Activated CD8-positive, alpha-beta memory T cell treated with anti-CD3 and anti-CD28 coated beads, Interleukin-2, amount 50 U/mL, for 1 hour (primary cell): Measurements from ENCODE around the gene EIF1B.

Experiments used
- DNase-seq: peaks from one replicate; pipeline ENCODE4 v3.0.0-alpha.2; 2020; ENCODE audit errors: extremely low read depth

The EIF1B gene

DNA sequence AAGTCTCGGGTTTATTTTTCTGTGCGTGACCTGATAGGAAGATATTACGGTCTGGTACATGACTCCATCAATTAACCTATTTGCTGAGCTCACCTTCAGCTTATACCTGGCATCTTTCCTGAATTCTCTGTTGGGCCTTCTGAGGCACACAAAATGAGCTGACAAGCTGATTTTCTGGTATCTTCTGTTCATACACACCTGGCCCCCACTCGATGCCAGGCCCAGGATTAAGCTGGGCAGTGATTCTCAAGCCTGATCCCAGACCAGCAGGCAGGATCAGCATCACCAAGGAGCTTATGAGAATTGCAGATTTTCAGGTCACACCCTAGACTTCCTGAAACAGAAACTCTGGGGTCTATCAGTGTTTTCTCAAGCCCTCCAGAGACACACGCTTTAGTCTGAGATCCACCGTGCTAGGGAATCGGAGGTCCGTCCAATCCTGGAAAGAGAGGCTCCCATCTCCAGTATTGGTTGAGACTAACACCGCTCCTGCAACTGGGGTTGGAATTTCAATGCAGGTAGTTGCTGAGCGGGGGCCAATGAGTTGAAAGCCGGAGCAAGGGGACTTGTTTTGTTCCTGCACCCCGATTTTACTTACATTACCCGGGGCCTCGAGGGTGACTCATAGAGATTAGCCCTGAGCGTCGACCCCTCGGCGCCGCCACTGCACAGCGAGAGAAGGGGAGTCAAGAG lies 636 bp upstream of the EIF1B start:
- DNase-seq: no peak

DNA sequence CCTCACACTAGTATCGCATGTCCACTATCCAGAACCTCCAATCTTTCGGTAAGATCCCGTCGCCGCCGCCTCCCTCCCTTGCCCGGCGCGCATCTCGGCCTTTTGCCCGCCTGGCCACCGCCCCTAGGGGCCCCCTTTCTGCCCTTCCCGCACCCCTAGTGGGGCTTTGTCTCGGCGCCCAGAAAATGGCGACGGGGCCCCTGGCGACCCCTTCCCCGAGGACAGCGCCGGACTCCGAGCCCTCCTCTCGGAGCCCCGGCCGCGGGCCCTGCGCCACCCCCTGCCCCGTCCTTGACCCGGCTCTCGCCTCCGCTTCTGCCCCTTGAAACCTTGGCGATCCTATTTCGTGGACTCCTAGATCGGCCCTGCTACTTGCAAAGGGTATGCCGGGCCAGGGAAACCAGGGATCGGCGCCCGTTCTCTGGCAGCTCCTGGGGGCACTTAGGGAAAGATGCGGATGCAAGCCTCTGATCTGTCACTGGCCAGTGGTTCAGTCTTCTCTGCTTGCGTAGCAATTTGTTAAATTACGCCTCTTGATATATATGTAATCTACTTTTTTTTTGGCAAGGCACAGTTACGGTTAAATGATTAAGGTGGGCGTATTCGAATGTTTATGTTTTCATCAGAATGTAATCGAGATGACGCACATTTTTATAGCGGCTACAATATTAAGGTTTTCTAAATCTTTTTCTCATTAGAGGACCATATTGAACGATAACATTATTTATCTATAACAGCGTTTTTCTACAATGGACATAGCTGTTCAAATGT lies 603 bp downstream of the EIF1B start:
- DNase-seq: no peak

DNA sequence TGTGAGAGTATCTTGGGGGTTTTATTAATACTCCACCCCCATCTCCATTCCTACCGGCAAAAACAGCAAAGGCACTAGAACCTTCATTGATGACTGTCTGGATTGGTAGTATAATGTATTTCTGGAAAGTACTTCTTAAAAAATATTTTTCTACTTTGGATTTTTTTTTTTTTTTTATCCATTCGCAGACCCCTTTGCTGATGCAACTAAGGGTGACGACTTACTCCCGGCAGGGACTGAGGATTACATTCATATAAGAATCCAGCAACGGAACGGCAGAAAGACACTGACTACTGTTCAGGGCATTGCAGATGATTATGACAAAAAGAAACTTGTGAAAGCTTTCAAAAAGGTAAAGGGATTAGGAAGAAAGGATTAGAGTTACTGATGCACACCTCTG lies 1.2 kb downstream of the EIF1B start:
- DNase-seq: no peak

DNA sequence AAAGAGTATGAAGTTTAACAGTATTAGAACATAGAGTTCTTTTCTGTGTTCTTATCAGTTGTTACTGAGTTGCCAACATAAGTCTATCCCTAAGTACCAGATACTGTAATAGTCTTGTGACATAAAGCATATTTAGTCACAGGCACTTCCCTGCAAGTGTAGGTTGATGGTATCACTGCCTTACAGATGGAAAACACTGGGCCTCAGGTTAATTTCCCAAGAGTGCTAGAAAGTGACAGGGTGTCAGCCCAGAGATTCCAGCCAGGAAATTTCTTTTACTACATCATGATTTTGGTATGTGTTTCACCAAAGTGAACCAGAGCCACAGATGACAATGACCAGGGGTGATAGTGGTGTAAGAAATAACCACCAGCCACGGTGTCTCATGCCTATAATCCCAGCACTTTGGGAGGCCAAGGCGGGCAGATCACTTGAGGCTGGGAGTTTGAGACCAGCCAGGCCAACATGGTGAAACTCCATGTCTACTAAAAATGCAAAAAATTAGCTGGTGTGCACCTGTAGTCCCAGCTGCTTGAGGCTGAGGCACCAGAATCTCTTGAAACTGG lies 3.2 kb downstream of the EIF1B start:
- no peak for DNase-seq

DNA sequence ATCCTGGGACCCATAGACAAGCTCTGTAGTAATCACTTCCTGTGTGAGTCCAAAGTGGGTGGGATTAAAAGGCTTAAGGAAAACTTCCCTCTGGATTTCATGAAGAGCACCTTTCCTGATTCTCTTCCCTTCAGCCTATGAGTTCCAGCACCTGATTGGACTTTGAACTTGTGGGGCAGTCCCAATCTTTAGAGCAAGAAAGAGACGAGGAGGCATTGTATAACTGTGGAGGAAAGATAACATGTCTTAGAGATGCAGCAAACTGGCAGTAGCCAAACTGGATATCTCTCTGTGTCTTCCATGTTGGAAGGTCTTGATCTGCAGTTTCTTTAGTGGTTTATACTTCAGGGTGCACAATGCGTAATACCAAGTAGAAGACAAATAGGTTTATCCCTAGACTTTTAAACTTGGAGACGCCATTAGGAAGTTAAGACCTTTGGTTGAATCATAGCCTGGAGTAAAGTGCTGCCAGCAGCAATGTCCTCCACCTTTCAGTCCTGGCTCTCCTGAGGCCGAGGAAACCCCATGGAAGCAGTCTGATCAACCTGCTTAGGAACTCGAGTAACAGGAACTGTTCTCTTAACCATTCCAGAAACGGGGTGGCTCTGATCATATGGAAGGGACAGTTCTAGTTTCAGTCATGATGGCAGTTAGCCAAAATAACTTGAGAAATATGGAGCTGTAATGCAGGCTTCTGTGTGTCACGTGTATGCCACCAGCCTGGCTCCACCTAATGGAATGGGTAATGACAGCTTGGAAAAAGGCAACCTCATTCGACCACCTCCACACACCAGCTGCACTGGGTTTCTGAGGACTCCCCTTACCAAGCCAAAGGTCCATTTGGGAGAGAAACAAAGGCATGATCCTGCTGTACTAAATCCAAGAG lies 4.7 kb downstream of the EIF1B start:
- no peak for DNase-seq

DNA sequence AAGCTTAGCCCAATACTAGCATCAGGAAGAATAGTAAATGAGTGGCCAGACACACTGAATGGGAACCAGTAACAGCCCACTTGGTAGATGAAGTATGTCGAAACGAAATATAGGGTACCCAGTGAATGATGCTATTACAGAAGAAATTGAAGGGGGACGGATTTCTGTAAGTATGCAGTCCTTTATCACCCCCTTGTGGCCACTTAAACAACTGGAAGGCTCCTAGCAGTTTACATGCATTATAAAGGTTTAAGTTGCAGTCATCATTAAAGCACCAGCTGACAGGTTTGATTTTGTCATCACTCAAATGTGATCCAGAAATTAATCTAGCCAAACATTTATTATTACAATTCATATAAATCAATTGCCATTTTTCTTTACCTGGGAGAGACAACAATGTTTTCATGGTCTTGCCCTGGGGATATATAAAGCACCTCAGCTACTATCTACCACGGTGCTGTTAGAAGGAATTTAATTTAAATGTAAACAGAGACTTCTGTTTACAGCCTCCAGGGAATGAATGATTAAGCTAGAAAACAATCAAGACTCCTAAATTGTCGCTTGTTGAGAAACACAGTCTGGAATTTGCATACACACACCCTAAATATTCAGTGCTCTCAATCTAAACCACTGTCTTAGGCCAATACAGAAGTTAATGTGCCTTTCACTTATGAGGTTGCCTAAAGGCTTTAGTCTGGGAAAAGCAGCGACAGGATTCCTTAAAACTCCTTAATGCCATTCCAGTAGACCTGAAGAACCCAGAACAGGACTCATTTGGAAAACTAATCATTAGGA lies 7.8 kb downstream of the EIF1B start:
- no peak for DNase-seq

DNA sequence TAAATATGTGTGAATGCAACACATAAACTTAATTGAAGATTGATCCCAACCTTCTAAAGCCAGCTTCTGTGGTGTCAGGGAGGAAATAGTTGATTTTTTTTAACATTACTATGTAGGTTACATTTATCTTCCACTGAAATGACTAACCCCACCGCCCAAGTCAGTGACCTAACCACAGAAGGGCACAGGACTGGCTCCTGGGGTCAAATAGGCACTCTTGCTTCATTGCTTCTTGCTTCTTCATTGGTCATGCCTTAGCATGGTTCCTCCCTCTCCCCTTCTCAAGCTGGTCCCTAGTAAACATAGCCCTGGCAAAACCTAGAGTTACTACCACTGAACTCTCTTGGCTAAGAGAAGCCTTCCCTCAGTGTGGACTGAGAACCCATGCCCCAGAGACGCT lies 12.3 kb downstream of the EIF1B start:
- DNase-seq: no peak

DNA sequence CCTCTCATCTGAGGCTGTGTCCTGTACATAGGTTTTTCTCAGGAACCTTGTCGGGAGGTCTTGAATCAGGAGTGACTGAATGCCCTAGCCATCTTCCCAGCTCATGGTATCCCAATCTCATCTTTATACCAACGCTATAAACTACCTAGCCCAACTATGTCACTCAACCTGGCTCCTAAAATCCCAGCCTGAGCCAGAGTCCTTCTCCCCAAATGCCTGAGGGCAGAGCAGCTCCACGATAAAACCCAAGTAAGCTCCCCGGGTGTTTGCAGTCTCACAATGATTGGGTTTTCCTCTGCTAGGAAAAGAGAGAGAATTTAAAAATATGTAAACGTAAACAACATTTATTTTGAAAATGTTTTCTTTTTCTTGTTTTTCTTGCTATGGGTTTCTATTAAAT lies 14.4 kb downstream of the EIF1B start:
- no peak for DNase-seq

DNA sequence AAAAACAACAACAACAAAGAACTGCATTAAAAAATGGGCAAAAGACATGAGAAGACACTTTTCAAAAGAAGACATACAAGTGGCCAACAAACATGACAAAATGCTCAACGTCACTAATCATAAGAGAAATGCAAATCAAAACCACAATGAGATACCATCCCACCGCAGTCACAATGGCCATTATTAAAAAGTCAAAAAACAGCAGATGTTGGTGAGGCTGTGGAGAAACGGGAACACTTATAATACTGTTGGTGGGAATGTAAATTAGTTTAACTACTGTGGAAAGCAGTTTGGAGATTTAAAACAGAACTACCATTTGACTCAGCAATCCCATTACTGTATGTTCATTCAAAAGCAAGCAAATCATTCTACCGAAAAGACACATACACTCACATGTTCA lies 15.1 kb downstream of the EIF1B start:
- no peak for DNase-seq

DNA sequence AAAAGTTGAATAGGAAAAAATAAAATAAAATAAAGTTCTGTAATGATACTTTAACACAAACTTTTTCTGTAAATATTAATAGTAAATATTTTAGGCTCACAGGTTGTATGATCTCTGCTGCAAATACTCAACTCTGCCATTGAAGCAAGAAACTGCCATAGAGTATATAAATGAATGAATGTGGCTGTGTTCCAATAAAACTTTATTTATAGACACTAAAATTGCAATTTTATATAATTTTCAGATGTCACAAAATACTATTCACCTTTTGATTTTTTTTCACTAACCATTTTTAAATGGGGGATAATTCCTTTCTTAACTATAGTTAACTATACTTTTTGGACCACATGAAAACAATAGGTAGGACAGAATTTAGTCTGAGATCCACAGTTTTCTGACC lies 16.0 kb downstream of the EIF1B start:
- DNase-seq: no peak

DNA sequence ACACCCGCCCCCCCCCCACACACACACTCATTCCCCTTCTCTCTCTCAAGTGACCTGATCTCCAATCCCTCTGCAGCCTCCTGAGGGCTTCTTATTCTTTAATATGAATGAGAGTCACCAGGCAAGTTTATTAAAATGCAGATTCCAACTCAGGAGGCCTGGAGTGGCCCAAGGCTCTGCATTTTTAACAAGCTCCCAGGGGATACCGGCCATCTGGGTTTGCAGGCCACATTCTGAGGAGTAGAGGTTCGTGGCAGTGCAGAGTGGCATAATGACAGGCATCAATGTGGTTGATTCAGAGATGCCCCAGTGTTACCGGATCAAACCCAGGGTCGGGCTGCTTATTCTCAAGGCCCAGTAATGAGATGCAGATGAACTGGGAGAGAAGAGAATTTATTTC lies 18.9 kb downstream of the EIF1B start:
- DNase-seq: no peak

DNA sequence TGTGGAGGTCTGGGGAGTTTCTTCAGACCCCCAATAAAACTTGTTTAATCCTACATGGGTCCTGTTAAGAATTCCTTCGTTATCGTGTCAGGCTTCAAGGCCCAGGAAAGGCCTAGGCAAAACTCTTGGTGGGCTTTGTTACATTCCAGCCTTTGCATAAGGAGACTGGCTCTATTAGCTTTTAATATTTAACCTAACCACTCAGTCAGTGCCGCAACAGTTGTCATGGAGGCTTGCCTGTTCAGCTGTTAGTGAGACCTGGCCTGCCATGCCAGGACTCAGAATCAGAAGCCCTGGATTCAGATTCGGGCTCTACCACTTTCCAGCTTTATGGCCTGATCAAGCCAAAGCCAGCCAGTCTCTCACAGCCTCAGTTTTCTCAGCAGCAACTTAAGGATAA lies 19.6 kb downstream of the EIF1B start:
- DNase-seq: no peak

DNA sequence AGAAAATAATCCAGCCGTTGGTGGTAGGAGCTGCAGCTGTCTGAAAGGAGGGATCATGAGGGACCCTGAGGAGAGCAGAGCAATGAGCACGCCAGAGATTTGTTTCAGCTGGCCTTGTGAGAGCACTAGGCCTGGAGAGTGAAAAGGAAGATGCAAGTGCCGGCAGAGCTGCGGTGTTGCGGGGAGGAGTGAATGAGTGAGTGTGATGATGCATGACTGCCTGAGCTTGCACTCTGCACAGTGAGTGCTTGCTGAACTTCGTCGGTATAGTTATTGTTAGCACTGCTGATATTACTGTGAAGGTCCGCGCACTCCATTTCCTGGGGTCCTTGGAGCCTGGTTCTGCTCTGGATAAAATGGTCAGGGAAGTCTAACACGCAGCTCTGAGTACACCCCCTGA lies 23.2 kb downstream of the EIF1B start:
- DNase-seq: no peak

DNA sequence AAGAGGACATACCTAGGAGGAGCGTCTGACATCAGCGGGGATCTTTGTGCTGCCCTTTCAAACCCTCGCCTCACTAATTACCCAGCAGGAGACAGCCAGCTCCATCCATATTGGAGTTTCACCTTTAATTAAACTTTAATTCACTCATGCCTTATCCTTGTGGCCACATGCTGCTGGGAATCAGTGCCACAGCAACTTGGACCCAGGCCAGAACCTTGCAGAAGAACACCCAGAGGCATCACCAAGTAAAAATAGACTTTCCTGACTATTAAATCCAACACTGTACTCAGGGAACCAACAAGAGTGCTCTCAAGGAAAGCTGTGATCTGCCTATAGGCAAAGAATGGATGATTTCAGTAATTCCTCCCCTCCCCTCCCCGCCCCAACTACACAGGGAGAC lies 23.9 kb downstream of the EIF1B start:
- no peak for DNase-seq

DNA sequence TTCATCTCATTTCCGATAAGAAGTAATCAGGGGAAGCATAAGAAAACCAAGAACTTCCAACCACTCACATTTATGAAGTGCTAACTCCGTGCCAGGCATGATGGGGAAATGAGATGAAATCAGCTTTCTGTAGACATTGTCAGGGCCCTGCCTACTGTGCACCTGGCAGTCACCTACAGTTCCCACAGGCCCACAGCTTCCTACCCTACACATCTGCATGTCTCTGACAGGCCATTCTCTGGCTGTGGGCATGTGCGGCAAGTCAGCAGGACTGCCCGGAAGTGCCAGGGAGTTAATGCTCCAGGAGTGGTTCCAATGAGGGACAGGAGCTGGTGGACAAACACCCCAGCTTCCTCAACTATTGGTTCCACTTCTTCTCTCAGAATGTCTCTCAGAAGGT lies 24.3 kb downstream of the EIF1B start:
- no peak for DNase-seq

DNA sequence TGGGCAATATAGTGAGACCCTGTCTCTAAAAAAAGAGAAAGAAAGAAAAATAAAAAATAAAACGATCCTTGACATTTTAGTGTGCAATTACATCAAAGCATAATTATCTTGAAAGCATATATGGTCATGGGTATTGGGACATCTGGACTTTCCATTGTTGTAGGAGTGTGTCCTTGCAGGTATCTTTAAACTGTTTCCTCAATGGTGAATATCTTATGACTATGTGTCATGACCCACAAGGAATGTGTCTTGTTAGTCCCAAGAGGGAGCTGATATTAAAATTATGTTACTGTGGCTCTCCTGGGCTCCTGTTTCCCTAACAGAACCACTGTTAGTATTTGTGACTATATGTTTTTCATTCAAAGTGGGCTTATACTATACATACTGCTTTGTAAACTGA lies 26.6 kb downstream of the EIF1B start:
- DNase-seq: no peak

DNA sequence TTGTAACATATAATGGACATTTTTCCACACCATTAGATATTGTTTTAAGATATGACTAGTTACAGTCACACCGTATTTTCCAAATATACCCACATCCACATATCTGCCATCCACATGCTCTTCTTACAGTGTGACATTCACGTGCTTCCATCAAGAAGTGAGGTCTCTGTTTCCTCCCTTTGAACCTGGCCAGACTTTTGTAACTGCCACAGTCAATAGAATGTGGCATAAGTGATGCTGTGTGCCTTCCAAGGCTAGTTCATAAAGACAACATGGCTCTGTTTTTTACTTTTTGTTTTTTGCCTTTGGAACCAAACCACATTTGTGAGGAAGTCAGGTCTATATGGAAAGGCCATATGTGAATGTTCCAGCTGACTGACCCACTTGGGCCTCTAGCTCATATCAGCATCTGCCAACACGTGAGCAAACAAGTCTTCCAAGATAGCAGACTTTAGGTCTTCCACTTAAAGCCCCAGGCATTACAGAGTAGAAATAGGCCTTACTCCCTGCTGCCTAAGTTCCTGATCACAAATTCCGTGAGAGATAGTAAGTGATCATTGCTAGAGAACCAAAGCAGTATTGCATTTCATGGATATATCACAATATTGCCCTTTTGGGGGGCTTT lies 27.1 kb downstream of the EIF1B start:
- DNase-seq: no peak

DNA sequence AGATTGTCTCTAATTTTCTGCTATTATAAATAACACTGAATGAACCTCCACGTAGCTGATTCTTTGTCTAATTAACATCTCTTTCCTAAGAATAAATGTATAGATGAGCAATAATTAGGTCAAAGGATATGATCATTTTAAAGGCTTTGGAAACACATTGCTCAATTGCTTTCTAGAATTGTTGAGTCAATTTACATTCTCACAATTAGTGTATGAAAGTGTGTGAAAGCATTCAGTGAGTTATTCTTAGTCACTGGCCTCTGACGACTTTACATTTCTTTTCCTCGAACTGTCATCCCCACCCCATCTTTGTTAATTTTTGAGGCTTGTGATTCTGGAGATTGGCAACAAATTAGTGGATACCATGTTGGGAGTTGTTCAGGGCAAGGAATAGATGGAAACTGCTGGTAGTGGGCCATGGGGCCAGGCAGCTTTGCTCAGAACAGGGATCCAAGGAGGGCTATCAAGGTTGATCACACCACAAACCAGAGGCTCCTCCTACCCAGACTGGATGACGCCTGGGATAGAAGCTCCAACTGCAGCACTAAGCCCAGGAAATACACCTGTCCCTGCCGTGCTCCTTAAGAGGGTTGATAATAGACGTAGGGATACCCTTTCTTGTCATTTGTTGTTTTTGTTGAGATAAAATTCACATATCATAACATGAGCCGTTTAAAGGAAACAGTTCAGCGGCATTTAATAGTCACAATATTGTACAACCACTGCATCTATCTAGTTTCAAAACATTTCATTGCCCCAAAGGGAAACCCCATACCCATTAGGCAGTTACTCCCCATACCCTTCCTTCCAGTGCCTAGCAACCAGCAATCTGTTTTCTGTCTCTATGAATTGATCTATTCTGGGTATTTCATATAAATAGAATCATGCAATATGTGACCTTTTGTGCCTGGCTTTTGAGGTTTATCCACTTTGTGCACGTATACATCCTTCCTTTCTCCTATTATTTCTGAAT lies 27.9 kb downstream of the EIF1B start:
- no peak for DNase-seq

DNA sequence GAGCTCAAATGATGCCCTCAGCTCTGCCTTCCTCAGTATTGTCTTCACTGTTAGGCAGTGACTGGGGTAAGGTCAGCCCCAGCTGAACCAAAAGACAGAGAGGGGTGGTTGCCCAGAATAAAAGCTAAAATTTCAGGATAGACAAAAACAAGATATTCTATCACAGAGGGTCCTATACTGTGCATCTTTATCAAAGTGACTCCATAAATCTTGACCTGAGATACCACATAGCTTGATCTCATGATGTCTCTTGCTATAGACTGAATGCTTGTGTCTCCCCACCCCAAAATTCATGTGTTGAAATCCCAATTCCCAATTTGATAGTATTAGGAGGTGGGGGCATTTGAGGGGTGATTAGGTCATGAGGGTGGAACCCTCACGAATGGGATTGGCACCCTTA lies 30.4 kb downstream of the EIF1B start:
- no peak for DNase-seq
